IPS-15b (cell line): ENCODE results near the gene ZNF185.
"Not testable (repeated sequence)": the region's sequence is repeated elsewhere in the genome, so short reads cannot be mapped to it uniquely, and the experiment has no call there.

ENCODE experiments used
- H3K27me3 ChIP-seq: one replicate; pipeline ENCODE4 v1.6.1; 2013; ENCODE audit warnings: low read length; ENCODE audit not compliant: control insufficient read depth, insufficient read depth
- H3K36me3 ChIP-seq: one replicate; pipeline ENCODE4 v1.6.1; 2013; ENCODE audit warnings: low read length; ENCODE audit not compliant: control insufficient read depth, insufficient read depth
- H3K4me1 ChIP-seq: one replicate; pipeline ENCODE4 v1.6.1; 2013; ENCODE audit warnings: mild to moderate bottlenecking, low read length; ENCODE audit not compliant: control insufficient read depth, insufficient read depth
- H3K4me3 ChIP-seq: one replicate; pipeline ENCODE4 v1.5.1; 2013; ENCODE audit warnings: low read depth, low read length
- H3K9ac ChIP-seq: one replicate; pipeline ENCODE4 v1.6.1; 2013; ENCODE audit warnings: low read depth, mild to moderate bottlenecking, low read length
- H3K9me3 ChIP-seq: one replicate; pipeline ENCODE4 v1.6.1; 2013; ENCODE audit warnings: mild to moderate bottlenecking, low read length; ENCODE audit not compliant: control insufficient read depth, insufficient read depth

The ZNF185 gene

GRCh38 chrX:152908486-152908885, 10.6 kb downstream of the ZNF185 start:
- H3K36me3 ChIP-seq: no peaks in the 10 kb centered on the region
- H3K4me3 ChIP-seq: no peak overlapping the region
- H3K9ac ChIP-seq: no peak overlapping the region
- H3K9me3 ChIP-seq: no peaks in the 10 kb centered on the region
- H3K27me3 ChIP-seq: peaks cover 2% of the 10 kb centered on the region
- peaks cover 2% of the 10 kb centered on the region for H3K4me1 ChIP-seq

DNA sequence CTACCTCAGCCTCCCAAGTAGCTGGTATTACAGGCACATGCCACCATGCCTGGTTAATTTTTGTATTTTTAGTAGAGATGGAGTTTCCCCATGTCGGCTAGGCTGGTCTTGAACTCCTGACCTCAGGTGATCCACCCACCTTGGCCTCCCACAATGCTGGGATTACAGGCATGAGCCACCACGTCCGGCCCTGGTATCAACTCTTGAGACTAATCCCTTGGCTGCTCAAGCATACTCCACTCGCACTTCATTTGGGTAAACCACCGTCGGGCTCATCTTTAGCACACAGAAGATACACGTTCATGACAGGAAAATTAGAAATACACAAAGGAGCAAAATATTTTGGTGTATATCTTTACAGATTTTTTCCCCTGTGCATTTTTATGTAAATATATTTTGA, 12.2 kb downstream of the ZNF185 start:
- H3K4me3 ChIP-seq, H3K4me1 ChIP-seq, H3K27me3 ChIP-seq, H3K36me3 ChIP-seq, H3K9me3 ChIP-seq, H3K9ac ChIP-seq: not testable (repeated sequence)

DNA sequence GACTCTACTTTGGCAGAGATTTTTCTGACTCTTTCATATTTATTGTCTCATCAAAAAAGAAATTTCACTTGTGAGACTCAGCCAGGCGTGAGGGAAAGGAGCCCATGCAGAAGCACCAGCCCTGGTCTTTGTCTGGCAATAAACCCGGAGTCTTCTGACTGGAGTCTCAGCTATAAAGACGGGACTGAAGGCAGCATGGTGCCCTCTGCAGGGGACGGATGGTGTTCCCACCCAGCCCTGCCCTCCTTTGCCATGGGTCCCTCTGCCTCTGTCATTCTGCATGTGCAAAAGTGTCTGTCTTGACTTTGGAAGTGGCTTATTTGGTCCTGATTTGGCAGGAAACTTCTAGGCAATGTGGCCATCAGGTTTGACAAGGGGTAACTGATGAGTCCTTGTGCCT, 14.2 kb downstream of the ZNF185 start:
- H3K36me3 ChIP-seq: no peaks in the 10 kb centered on the region
- H3K27me3 ChIP-seq: no peaks in the 10 kb centered on the region
- no peak overlapping the region for H3K9ac ChIP-seq
- no peak overlapping the region for H3K4me3 ChIP-seq
- no peaks in the 10 kb centered on the region for H3K4me1 ChIP-seq
- H3K9me3 ChIP-seq: no peaks in the 10 kb centered on the region

GRCh38 chrX:152912641-152913040, 14.8 kb downstream of the ZNF185 start:
- Histone ChIP-seq H3K9me3 (no peaks in the 10 kb centered on the region), H3K4me1 (no peaks in the 10 kb centered on the region), H3K27me3 (no peaks in the 10 kb centered on the region), H3K36me3 (no peaks in the 10 kb centered on the region), H3K9ac (no peak overlapping the region), H3K4me3 (no peak overlapping the region)

DNA sequence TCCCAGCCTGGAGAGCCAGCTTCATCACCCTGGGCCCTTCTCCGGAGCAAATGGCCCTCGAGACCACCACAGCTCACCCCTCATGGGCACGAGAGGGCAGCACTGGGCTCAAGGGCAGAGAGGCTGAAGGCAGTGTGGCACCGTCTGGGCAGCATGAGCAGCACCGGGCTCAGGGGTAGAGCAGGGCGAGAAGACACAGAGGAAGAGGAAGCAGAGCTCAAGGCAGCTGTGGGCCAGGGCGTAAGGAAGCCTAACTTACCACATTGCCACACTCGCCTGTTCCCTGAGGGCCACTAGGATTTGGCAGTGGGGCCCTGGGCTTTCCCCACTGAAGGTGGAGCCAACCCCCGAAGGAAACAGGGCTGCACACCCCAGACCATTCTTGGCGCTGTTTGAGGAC, 15.5 kb downstream of the ZNF185 start:
- H3K4me3 ChIP-seq: no peak overlapping the region
- no peaks in the 10 kb centered on the region for H3K9me3 ChIP-seq
- no peaks in the 10 kb centered on the region for H3K4me1 ChIP-seq
- H3K36me3 ChIP-seq: no peaks in the 10 kb centered on the region
- no peak overlapping the region for H3K9ac ChIP-seq
- H3K27me3 ChIP-seq: no peaks in the 10 kb centered on the region

GRCh38 chrX:152913910-152914309, 16.0 kb downstream of the ZNF185 start:
- H3K36me3 ChIP-seq: no peaks in the 10 kb centered on the region
- no peaks in the 10 kb centered on the region for H3K4me1 ChIP-seq
- H3K9ac ChIP-seq: no peak overlapping the region
- H3K4me3 ChIP-seq: no peak overlapping the region
- H3K9me3 ChIP-seq: no peaks in the 10 kb centered on the region
- no peaks in the 10 kb centered on the region for H3K27me3 ChIP-seq

DNA sequence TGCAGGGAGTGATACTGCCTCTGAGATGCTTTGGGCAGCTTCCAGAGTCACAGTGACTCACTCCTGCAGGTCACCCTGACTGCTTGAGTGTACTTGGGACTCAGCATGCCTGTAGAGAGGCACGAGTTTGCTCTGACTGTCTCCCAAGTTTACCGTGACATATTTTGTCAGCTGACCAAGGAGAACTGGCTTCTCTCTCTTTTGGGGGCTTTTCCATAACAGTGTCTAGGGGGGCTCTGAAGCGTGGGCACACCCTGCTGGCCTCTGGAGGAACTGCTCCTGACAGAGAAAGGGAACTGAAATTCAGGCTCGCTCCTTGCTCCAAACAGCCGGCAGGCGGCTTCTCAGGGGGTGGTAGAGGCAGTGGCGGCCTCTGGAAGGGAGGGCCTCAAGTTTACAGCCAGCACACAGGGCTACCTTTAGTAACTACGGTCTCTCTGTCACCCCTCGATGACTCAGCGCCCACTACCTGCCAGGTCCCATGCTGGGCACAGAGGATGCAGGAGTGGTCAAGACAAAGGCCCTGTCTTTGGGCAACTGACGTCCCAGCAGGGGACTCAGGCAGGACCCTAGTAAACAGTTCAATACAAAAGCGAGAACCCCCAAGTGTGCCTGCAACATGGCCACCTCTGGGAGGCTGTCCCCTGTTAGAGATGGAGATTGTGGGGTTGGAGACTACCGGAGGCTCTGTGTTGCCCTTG, 17.8 kb downstream of the ZNF185 start:
- no peaks in the 10 kb centered on the region for H3K27me3 ChIP-seq
- H3K36me3 ChIP-seq: peaks cover 4% of the 10 kb centered on the region
- H3K9me3 ChIP-seq: no peaks in the 10 kb centered on the region
- no peak overlapping the region for H3K9ac ChIP-seq
- H3K4me3 ChIP-seq: no peak overlapping the region
- H3K4me1 ChIP-seq: no peaks in the 10 kb centered on the region

GRCh38 chrX:152917656-152918579, 20.1 kb downstream of the ZNF185 start:
- Histone ChIP-seq H3K4me1 (no peaks in the 10 kb centered on the region), H3K36me3 (peaks cover 4% of the 10 kb centered on the region), H3K9me3 (no peaks in the 10 kb centered on the region), H3K27me3 (no peaks in the 10 kb centered on the region), H3K4me3 (no peak overlapping the region), H3K9ac (no peak overlapping the region)

- peaks cover 4% of the 10 kb centered on the region for H3K36me3 ChIP-seq
- no peaks in the 10 kb centered on the region for H3K9me3 ChIP-seq
- no peak overlapping the region for H3K4me3 ChIP-seq
- H3K9ac ChIP-seq: no peak overlapping the region
- H3K4me1 ChIP-seq: no peaks in the 10 kb centered on the region
- no peaks in the 10 kb centered on the region for H3K27me3 ChIP-seq
Observed at GRCh38 chrX:152918707-152919106, 20.8 kb downstream of the ZNF185 start.

GRCh38 chrX:152923599-152923998, 25.7 kb downstream of the ZNF185 start:
- H3K9ac ChIP-seq: no peak overlapping the region
- H3K4me1 ChIP-seq: no peaks in the 10 kb centered on the region
- H3K4me3 ChIP-seq: no peak overlapping the region
- H3K9me3 ChIP-seq: no peaks in the 10 kb centered on the region
- H3K36me3 ChIP-seq: peaks cover 4% of the 10 kb centered on the region
- H3K27me3 ChIP-seq: no peaks in the 10 kb centered on the region

DNA sequence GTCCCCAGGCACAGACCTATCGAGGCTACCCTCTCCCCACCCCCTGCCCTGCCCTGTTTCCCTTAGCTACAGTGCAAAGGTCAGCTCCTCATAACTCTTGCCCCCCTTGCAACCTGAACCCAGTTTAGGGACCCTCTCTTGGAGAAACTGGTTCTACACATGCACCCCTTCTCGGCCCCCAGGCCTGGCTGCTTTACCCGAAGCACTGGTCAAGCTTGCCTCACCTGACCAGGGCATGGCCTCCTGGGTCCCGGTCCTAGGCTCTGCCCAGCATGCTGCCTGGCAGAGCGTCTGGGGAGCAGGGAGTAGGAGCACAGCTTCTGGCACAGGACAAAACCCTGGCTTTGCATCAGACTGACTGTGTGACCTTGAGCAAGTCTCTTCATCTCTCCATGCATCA, 28.0 kb downstream of the ZNF185 start:
- Histone ChIP-seq H3K4me1 (no peaks in the 10 kb centered on the region), H3K27me3 (no peaks in the 10 kb centered on the region), H3K4me3 (no peak overlapping the region), H3K36me3 (no peaks in the 10 kb centered on the region), H3K9me3 (no peaks in the 10 kb centered on the region), H3K9ac (no peak overlapping the region)

DNA sequence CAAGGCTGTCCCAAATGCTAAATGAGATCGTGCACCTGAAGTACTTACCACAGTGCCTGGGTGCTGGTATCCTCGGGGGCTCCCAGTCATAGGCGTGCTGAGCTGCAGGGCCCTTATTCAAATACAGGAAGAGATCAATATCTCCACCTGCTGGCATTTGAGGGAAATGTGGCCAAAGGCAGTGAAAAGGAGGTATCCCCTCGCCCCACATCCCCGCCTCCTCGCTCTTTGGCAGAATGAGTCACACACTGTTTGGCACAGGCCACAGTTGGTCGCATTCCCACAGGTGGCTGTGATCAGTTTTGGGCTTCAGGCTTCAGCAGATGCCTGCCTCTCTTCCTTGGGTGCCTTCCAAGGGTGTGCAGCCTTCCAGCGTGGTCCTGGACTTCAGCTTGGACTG, 28.4 kb downstream of the ZNF185 start:
- Histone ChIP-seq H3K9me3 (no peaks in the 10 kb centered on the region), H3K9ac (no peak overlapping the region), H3K4me3 (no peak overlapping the region), H3K36me3 (no peaks in the 10 kb centered on the region), H3K27me3 (no peaks in the 10 kb centered on the region), H3K4me1 (no peaks in the 10 kb centered on the region)
